Cardiac fibroblast (primary cell): ENCODE data around the gene POLR3H.

ENCODE experiments used
- DNase-seq, 2 donors: peaks; one replicate each; pipeline versions ENCODE4 v3.0.0 to v3.0.0-alpha.2; 2010; ENCODE audit warnings: low read depth in 2 of 2
- H3K4me3 ChIP-seq, 2 donors: replicated peaks in 1 of 2; 1 replicate in 1 of 2; 2 replicates in 1 of 2; pipeline ENCODE4 v1.5.1; 2011; ENCODE audit warnings: low read depth in 2 of 2, low read length in 2 of 2, mild to moderate bottlenecking in 2 of 2, moderate library complexity in 1 of 2
- CTCF ChIP-seq: IDR thresholded peaks from one replicate; pipeline ENCODE4 v1.5.1; 2011; ENCODE audit warnings: low read depth, mild to moderate bottlenecking, low read length, inconsistent platforms

Gene POLR3H

GRCh38 chr22:41488076-41488475 lies 56.2 kb downstream of the POLR3H start:
- TF ChIP-seq CTCF = no peak
- DNase-seq = no peak

GRCh38 chr22:41487037-41487935 lies 57.0 kb downstream of the POLR3H start:
- TF ChIP-seq CTCF = no peak
- H3K4me3 ChIP-seq = no peak overlapping the region

More at GRCh38 chr22:41488076-41488475, 56.2 kb downstream of the POLR3H start:
- no peak overlapping the region for H3K4me3 ChIP-seq

GRCh38 chr22:41485033-41485432 lies 59.2 kb downstream of the POLR3H start:
- TF ChIP-seq CTCF = no peak
- no peak for DNase-seq
- H3K4me3 ChIP-seq = no peak overlapping the region

More at GRCh38 chr22:41487037-41487935, 57.0 kb downstream of the POLR3H start:
- peak in 1 of 2 donors; percentile 26 for DNase-seq

GRCh38 chr22:41482319-41482935 lies 61.8 kb downstream of the POLR3H start:
- H3K4me3 ChIP-seq = no peak overlapping the region
- DNase-seq = peak in 1 of 2 donors; percentile 8
- TF ChIP-seq CTCF = no peak

- TF ChIP-seq CTCF = no peak
- DNase-seq = no peak
- H3K4me3 ChIP-seq = no peak overlapping the region
Measured at GRCh38 chr22:41481925-41482318, 62.3 kb downstream of the POLR3H start.

- no peak for TF ChIP-seq CTCF
- H3K4me3 ChIP-seq = no peak overlapping the region
- DNase-seq = peak in 1 of 2 donors; percentile 48
Measured at GRCh38 chr22:41481131-41481830, 63.0 kb downstream of the POLR3H start.
